H1 (cell line): Measurements from ENCODE around the gene ZFAND6. TPM values are rescaled to one million over a fixed set of nuclear protein-coding genes. Genes with fewer than 3 reads are reported as not detected.

Experiments used
- CTCF ChIA-PET: fragments of 300-600 bp; sonication (Branson Sonifier 250); formaldehyde crosslinking; loops from one replicate; lab custom pipeline; 2021; ENCODE audit not compliant: partially characterized antibody; lab: Charles Lee
- POLR2A ChIA-PET: fragments of 300-600 bp; sonication (Branson Sonifier 250); formaldehyde crosslinking; loops from one replicate; lab custom pipeline; 2021; ENCODE audit warnings: inconsistent platforms; ENCODE audit not compliant: partially characterized antibody; lab: Charles Lee
- DNase-seq, 2 experiments: peaks; one replicate each; pipeline versions ENCODE4 v3.0.0 to v3.0.0-alpha.2; 2010 to 2022; ENCODE audit warnings: low spot score in 2 of 2, low read depth in 1 of 2, mixed read lengths in 1 of 2
- FAIRE-seq: peaks from 2 replicates; lab custom pipeline; 2011; peaks lifted over from hg19 to GRCh38; lab: Jason Lieb, UNC
- H2AFZ ChIP-seq: 2 replicates; pipeline ENCODE4 v1.8.1; 2012; ENCODE audit warnings: low read length, inconsistent platforms
- H2AK5ac ChIP-seq: 2 replicates; pipeline ENCODE4 v1.6.1; 2013; ENCODE audit warnings: low read depth, low read length
- H2BK120ac ChIP-seq: replicated peaks from 2 replicates; pipeline ENCODE3; 2013; ENCODE audit warnings: low read depth, low read length, inconsistent platforms
- H2BK12ac ChIP-seq: 2 replicates; pipeline ENCODE4 v1.6.1; 2013; ENCODE audit warnings: low read depth, low read length
- H2BK15ac ChIP-seq: 2 replicates; pipeline ENCODE4 v1.6.1; 2013; ENCODE audit warnings: low read length
- H2BK20ac ChIP-seq: 2 replicates; pipeline ENCODE4 v1.6.1; 2013; ENCODE audit warnings: low read length
- H2BK5ac ChIP-seq: 2 replicates; pipeline ENCODE4 v1.6.1; 2013; ENCODE audit warnings: low read depth, low read length
- H3K14ac ChIP-seq: 2 replicates; pipeline ENCODE4 v1.6.1; 2013; ENCODE audit warnings: inconsistent platforms; ENCODE audit not compliant: insufficient read length
- H3K18ac ChIP-seq: 2 replicates; pipeline ENCODE4 v1.6.1; 2013; ENCODE audit warnings: low read length; ENCODE audit errors: extremely low read depth
- H3K23ac ChIP-seq: 2 replicates; pipeline ENCODE4 v1.6.1; 2013; ENCODE audit warnings: inconsistent platforms; ENCODE audit not compliant: insufficient read length
- H3K23me2 ChIP-seq: 2 replicates; pipeline ENCODE4 v1.6.1; 2013; ENCODE audit warnings: low read depth, low read length
- H3K27ac ChIP-seq: 2 replicates; pipeline ENCODE4 v1.6.1; 2011; ENCODE audit warnings: low read depth, low read length, inconsistent platforms
- H3K27me3 ChIP-seq, 4 experiments: replicated peaks in 1 of 4; 1 replicate in 1 of 4; 2 replicates in 3 of 4; pipeline versions ENCODE4 v1.6.1 to v1.8.1; 2011 to 2013; ENCODE audit warnings: low read length in 3 of 4, mild to moderate bottlenecking in 3 of 4, inconsistent platforms in 2 of 4, mixed read lengths in 2 of 4, moderate library complexity in 1 of 4; ENCODE audit not compliant: control insufficient read depth in 3 of 4, insufficient read depth in 3 of 4; ENCODE audit errors: extremely low read depth in 1 of 4
- H3K36me3 ChIP-seq, 4 experiments: 2 replicates each; pipeline versions ENCODE4 v1.6.1 to v1.8.1; 2011 to 2013; ENCODE audit warnings: mild to moderate bottlenecking in 4 of 4, low read length in 3 of 4, moderate library complexity in 2 of 4, control low read depth in 1 of 4, inconsistent platforms in 1 of 4; ENCODE audit not compliant: insufficient read depth in 4 of 4, control insufficient read depth in 2 of 4
- H3K4ac ChIP-seq: replicated peaks from 2 replicates; pipeline ENCODE3; 2013; ENCODE audit warnings: low read length, low read depth, mixed read lengths, inconsistent platforms; ENCODE audit not compliant: insufficient read length
- H3K4me1 ChIP-seq, 4 experiments: replicated peaks in 1 of 4; 1 replicate in 1 of 4; 2 replicates in 3 of 4; pipeline versions ENCODE4 v1.6.1 to v1.8.1; 2011 to 2013; ENCODE audit warnings: low read length in 3 of 4, inconsistent platforms in 2 of 4, mixed read lengths in 1 of 4; ENCODE audit not compliant: insufficient read depth in 4 of 4, control insufficient read depth in 3 of 4
- H3K4me2 ChIP-seq, 2 experiments: 2 replicates each; pipeline versions ENCODE4 v1.6.1 to v1.8.1; 2011 to 2013; ENCODE audit warnings: low read depth in 2 of 2, low read length in 2 of 2, control low read depth in 1 of 2, inconsistent platforms in 1 of 2, mild to moderate bottlenecking in 1 of 2; ENCODE audit not compliant: insufficient read depth in 1 of 2
- H3K4me3 ChIP-seq, 4 experiments: fragments of 200-600, 300-600 bp in 1 of 4; sonication (generic), shearing (Covaris generic), sonication (Bioruptor Twin) in 1 of 4; 2 replicates each; pipeline versions ENCODE4 v1.5.1 to v1.8.1; 2011 to 2016; ENCODE audit warnings: low read length in 4 of 4, low read depth in 3 of 4, control low read depth in 2 of 4, inconsistent platforms in 2 of 4, mild to moderate bottlenecking in 2 of 4, mixed read lengths in 1 of 4, moderate library complexity in 1 of 4; ENCODE audit not compliant: insufficient read depth in 2 of 4; ENCODE audit errors: extremely low read depth in 1 of 4
- H3K56ac ChIP-seq: replicated peaks from 2 replicates; pipeline ENCODE3; 2013; ENCODE audit warnings: low read depth, mild to moderate bottlenecking, mixed read lengths, low read length, inconsistent platforms; ENCODE audit not compliant: insufficient read length
- H3K79me1 ChIP-seq: 2 replicates; pipeline ENCODE4 v1.6.1; 2013; ENCODE audit warnings: low read depth, low read length, control low read depth
- H3K79me2 ChIP-seq, 2 experiments: 2 replicates each; pipeline versions ENCODE4 v1.6.1 to v1.8.1; 2012 to 2013; ENCODE audit warnings: low read length in 2 of 2, mild to moderate bottlenecking in 2 of 2, inconsistent platforms in 1 of 2; ENCODE audit not compliant: insufficient read depth in 2 of 2, control insufficient read depth in 1 of 2
- H3K9ac ChIP-seq, 4 experiments: replicated peaks in 1 of 4; 1 replicate in 1 of 4; 2 replicates in 3 of 4; pipeline versions ENCODE4 v1.6.1 to v1.8.1; 2011 to 2013; ENCODE audit warnings: low read depth in 3 of 4, low read length in 3 of 4, control low read depth in 2 of 4, mild to moderate bottlenecking in 2 of 4, moderate library complexity in 2 of 4, inconsistent platforms in 1 of 4; ENCODE audit errors: extremely low read depth in 1 of 4
- H3K9me3 ChIP-seq, 2 experiments: 2 replicates each; pipeline versions ENCODE4 v1.6.1 to v1.8.1; 2012 to 2013; ENCODE audit warnings: mild to moderate bottlenecking in 2 of 2, moderate library complexity in 2 of 2, control low read depth in 1 of 2, inconsistent platforms in 1 of 2, low read depth in 1 of 2, low read length in 1 of 2, mixed read lengths in 1 of 2; ENCODE audit not compliant: insufficient read depth in 2 of 2
- H4K20me1 ChIP-seq, 2 experiments: replicated peaks in 1 of 2; 2 replicates each; pipeline versions ENCODE3 to v1.8.1; 2011 to 2013; ENCODE audit warnings: inconsistent platforms in 2 of 2, low read length in 2 of 2, mild to moderate bottlenecking in 1 of 2; ENCODE audit not compliant: insufficient read depth in 2 of 2, control insufficient read depth in 1 of 2
- H4K5ac ChIP-seq: 2 replicates; pipeline ENCODE4 v1.6.1; 2013; ENCODE audit warnings: low read length, low read depth, mixed read lengths, inconsistent platforms; ENCODE audit not compliant: insufficient read length
- H4K8ac ChIP-seq: 2 replicates; pipeline ENCODE4 v1.8.0; 2013; ENCODE audit warnings: mild to moderate bottlenecking, moderate library complexity, low read length, inconsistent platforms; ENCODE audit not compliant: insufficient read depth; ENCODE audit errors: extremely low read depth
- H4K91ac ChIP-seq: replicated peaks from 2 replicates; pipeline ENCODE3; 2013; ENCODE audit warnings: low read length, mixed read lengths, inconsistent platforms; ENCODE audit not compliant: insufficient read length
- ASH2L ChIP-seq: fragments of 200-600, 300-600 bp; sonication (generic); IDR thresholded peaks from one replicate; pipeline ENCODE4 v1.7.1; 2017; ENCODE audit warnings: low read length
- RAD21 ChIP-seq, 2 experiments: IDR thresholded peaks in 1 of 2; conservative IDR thresholded peaks in 1 of 2; 2 replicates each; pipeline ENCODE4 v1.6.1; 2011; ENCODE audit warnings: low read depth in 2 of 2, low read length in 2 of 2, improper control_type of control experiment in 1 of 2, inconsistent platforms in 1 of 2, mild to moderate bottlenecking in 1 of 2, moderate library complexity in 1 of 2
- WGBS, 2 experiments: shearing (Covaris generic) in 1 of 2; methylation state at CpG; one replicate each; pipeline versions ENCODE4 v1.1.6 to v1.1.7; 2013 to 2015; ENCODE audit warnings: low lambda C conversion rate in 2 of 2, mixed read lengths in 2 of 2, inconsistent platforms in 1 of 2, low coverage in 1 of 2, missing lambda C conversion rate in 1 of 2; ENCODE audit not compliant: insufficient replicate concordance in 2 of 2, insufficient coverage in 1 of 2, insufficient read length in 1 of 2; ENCODE audit errors: extremely low coverage in 1 of 2, missing lambda C conversion rate in 1 of 2; 5-methylcytosine and 5-hydroxymethylcytosine counted together
- polyA plus RNA-seq, 7 experiments: library from polyadenylated mRNA; depleted of rRNA in 3 of 7; stranded (reverse) in 5 of 7; unstranded in 2 of 7; fragments of >200 nt in 5 of 7; fragments of 200-250 nt in 2 of 7; gene quantifications; 1 replicate in 5 of 7; 2 replicates in 1 of 7; 4 replicates in 1 of 7; pipeline versions ENCODE4 v1.2.1 to v1.2.3, GENCODE V29; 2011 to 2013; ENCODE audit warnings: missing spikeins in 2 of 7, mixed read lengths in 2 of 7
- total RNA-seq: library from RNA; stranded (reverse); fragmentation: NEBNext Ultra II Directional; extraction: Animal tissue kit (Norgen Biotek cat#: 25700); gene quantifications from 2 replicates; pipeline ENCODE4 v1.2.1, GENCODE V29; 2021
- TF ChIP-seq, protein P1 (sequence below), 3 experiments: IDR thresholded peaks; 1 replicate in 2 of 3; 2 replicates in 1 of 3; pipeline versions ENCODE4 v1.5.1 to v1.6.1; 2011; ENCODE audit warnings: low read length in 3 of 3, mild to moderate bottlenecking in 3 of 3, inconsistent platforms in 2 of 3, low read depth in 1 of 3, moderate library complexity in 1 of 3; ENCODE audit not compliant: insufficient read depth in 1 of 3; ENCODE audit errors: control extremely low read depth in 1 of 3

Gene ZFAND6
- total and polyA plus RNA-seq, 2 of the 8 experiments (the other 6 are each of a cell fraction or from before 2014, with no cell fraction given), result 136 to 237 TPM

DNA sequence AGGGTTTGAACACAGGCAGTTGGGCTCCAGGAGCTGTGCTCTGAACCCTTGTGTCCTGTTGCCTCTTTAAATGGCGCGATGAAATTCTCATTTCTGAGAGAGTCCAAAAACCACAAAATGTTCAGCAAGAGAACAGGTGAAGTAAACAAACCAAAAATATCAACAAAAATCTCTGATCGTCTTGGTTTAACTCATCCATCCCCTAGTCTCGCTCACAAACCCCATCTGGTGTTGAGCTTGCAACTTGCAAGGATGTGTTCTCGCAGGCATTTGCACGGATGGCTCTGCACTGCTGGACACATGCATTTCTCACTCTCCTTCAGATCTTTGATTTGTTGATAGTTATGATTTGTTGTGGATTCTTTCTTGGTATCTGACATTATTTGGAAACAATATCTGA is 124.4 kb downstream of the ZFAND6 start:
- Histone ChIP-seq H3K23ac (no peak overlapping the region), H3K14ac (no peak overlapping the region), H2BK120ac (no peak overlapping the region), H3K79me1 (no peaks in the 10 kb centered on the region), H3K56ac (no peak overlapping the region), H3K4me1 (no peaks in the 10 kb centered on the region), H4K5ac (no peak overlapping the region), H3K36me3 (peaks cover 0 to 7% (median 2%) of the 10 kb centered on the region in 4 experiments; a peak in 3 of 8 replicates), H2BK12ac (no peak overlapping the region), H3K4ac (no peak overlapping the region), H2BK20ac (no peak overlapping the region), H2BK15ac (no peak overlapping the region), H3K18ac (no peak overlapping the region), H2AFZ (no peak overlapping the region), H3K9ac (no peak overlapping the region), H3K4me3 (no peak overlapping the region), H4K8ac (no peak overlapping the region; the same call in 1 of the 2 replicates), H4K91ac (no peak overlapping the region), H3K9me3 (no peaks in the 10 kb centered on the region), H4K20me1 (no peaks in the 10 kb centered on the region), H3K23me2 (no peaks in the 10 kb centered on the region), H3K79me2 (no peaks in the 10 kb centered on the region), H3K27ac (no peak overlapping the region), H3K4me2 (no peak overlapping the region), H2BK5ac (no peak overlapping the region), H2AK5ac (no peak overlapping the region), H3K27me3 (no peaks in the 10 kb centered on the region)
- ChIA-PET CTCF (interaction anchor here (0.7 to 1.6 kb wide), 9 partner anchors 9 to 334 kb away, joined by 3 to 7 read pairs (median 4); no protein-coding TSS in a partner anchor), POLR2A (no interaction called here)
- 94% methylated on average over 6 of the region's 6 CpGs; no CpG with 5 or more reads in 1 of the 2 experiments for WGBS, 2 experiments
- TF ChIP-seq ASH2L (no peak), RAD21 (IDR thresholded peaks at IDR 0.05 in 1 of 2, conservative IDR thresholded peaks at IDR 0.05 in 1 of 2; ENCODE audit: low read depth in 2 of 2, low read length in 2 of 2) (peak; percentile 34 to 48; a peak in 3 of 4 replicates)
- TF ChIP-seq, protein P1, sequence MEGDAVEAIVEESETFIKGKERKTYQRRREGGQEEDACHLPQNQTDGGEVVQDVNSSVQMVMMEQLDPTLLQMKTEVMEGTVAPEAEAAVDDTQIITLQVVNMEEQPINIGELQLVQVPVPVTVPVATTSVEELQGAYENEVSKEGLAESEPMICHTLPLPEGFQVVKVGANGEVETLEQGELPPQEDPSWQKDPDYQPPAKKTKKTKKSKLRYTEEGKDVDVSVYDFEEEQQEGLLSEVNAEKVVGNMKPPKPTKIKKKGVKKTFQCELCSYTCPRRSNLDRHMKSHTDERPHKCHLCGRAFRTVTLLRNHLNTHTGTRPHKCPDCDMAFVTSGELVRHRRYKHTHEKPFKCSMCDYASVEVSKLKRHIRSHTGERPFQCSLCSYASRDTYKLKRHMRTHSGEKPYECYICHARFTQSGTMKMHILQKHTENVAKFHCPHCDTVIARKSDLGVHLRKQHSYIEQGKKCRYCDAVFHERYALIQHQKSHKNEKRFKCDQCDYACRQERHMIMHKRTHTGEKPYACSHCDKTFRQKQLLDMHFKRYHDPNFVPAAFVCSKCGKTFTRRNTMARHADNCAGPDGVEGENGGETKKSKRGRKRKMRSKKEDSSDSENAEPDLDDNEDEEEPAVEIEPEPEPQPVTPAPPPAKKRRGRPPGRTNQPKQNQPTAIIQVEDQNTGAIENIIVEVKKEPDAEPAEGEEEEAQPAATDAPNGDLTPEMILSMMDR (IDR thresholded peaks at IDR 0.05; ENCODE audit: control extremely low read depth in 1 of 3, insufficient read depth in 1 of 3, low read depth in 1 of 3, low read length in 3 of 3), result peak; percentile 29 to 49 (median 47); a peak in 3 of 4 replicates
- peak; percentile 24 for FAIRE-seq
- no peak for DNase-seq
